Neural cell (in vitro differentiated cells): ENCODE data around the gene IFRD1.

Experiments used
- MXI1 ChIP-seq: fragments of 450-650 bp; conservative IDR thresholded peaks from 2 replicates; pipeline ENCODE4 v1.6.1; 2014; ENCODE audit warnings: antibody characterized with exemption, mild to moderate bottlenecking; ENCODE audit not compliant: poor library complexity, severe bottlenecking
- POLR2AphosphoS5 ChIP-seq: IDR thresholded peaks from 2 replicates; pipeline ENCODE4 v1.6.1; 2012
- RAD21 ChIP-seq: fragments of 450-650 bp; conservative IDR thresholded peaks from 2 replicates; pipeline ENCODE4 v1.6.1; 2014; ENCODE audit warnings: antibody characterized with exemption, mild to moderate bottlenecking, moderate library complexity
- SMC3 ChIP-seq: fragments of 450-650 bp; conservative IDR thresholded peaks from 2 replicates; pipeline ENCODE4 v1.6.1; 2014; ENCODE audit warnings: antibody characterized with exemption, mild to moderate bottlenecking, moderate library complexity; ENCODE audit not compliant: poor library complexity
- TF ChIP-seq, protein P1 (sequence below): fragments of 450-650 bp; IDR thresholded peaks from 2 replicates; pipeline ENCODE4 v1.5.1; 2014; ENCODE audit warnings: antibody characterized with exemption, mild to moderate bottlenecking, moderate library complexity; ENCODE audit not compliant: poor library complexity, severe bottlenecking

GRCh38 chr7:112523871-112524270 lies 73.6 kb downstream of the IFRD1 start:
- TF ChIP-seq, protein P1, sequence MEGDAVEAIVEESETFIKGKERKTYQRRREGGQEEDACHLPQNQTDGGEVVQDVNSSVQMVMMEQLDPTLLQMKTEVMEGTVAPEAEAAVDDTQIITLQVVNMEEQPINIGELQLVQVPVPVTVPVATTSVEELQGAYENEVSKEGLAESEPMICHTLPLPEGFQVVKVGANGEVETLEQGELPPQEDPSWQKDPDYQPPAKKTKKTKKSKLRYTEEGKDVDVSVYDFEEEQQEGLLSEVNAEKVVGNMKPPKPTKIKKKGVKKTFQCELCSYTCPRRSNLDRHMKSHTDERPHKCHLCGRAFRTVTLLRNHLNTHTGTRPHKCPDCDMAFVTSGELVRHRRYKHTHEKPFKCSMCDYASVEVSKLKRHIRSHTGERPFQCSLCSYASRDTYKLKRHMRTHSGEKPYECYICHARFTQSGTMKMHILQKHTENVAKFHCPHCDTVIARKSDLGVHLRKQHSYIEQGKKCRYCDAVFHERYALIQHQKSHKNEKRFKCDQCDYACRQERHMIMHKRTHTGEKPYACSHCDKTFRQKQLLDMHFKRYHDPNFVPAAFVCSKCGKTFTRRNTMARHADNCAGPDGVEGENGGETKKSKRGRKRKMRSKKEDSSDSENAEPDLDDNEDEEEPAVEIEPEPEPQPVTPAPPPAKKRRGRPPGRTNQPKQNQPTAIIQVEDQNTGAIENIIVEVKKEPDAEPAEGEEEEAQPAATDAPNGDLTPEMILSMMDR: no peak
- TF ChIP-seq SMC3 (no peak), POLR2AphosphoS5 (no peak), RAD21 (no peak), MXI1 (no peak)
